H1 (cell line): Measurements from ENCODE around the gene CDC7. TPM values are rescaled to one million over a fixed set of nuclear protein-coding genes. Genes with fewer than 3 reads are reported as not detected.

Source experiments
- CTCF ChIA-PET: fragments of 300-600 bp; sonication (Branson Sonifier 250); formaldehyde crosslinking; loops from one replicate; lab custom pipeline; 2021; ENCODE audit not compliant: partially characterized antibody; lab: Charles Lee
- POLR2A ChIA-PET: fragments of 300-600 bp; sonication (Branson Sonifier 250); formaldehyde crosslinking; loops from one replicate; lab custom pipeline; 2021; ENCODE audit warnings: inconsistent platforms; ENCODE audit not compliant: partially characterized antibody; lab: Charles Lee
- DNase-seq, 2 experiments: peaks; one replicate each; pipeline versions ENCODE4 v3.0.0 to v3.0.0-alpha.2; 2010 to 2022; ENCODE audit warnings: low spot score in 2 of 2, low read depth in 1 of 2, mixed read lengths in 1 of 2
- FAIRE-seq: peaks from 2 replicates; lab custom pipeline; 2011; peaks lifted over from hg19 to GRCh38; lab: Jason Lieb, UNC
- H2AFZ ChIP-seq: 2 replicates; pipeline ENCODE4 v1.8.1; 2012; ENCODE audit warnings: low read length, inconsistent platforms
- H2AK5ac ChIP-seq: 2 replicates; pipeline ENCODE4 v1.6.1; 2013; ENCODE audit warnings: low read depth, low read length
- H2BK120ac ChIP-seq: replicated peaks from 2 replicates; pipeline ENCODE3; 2013; ENCODE audit warnings: low read depth, low read length, inconsistent platforms
- H2BK12ac ChIP-seq: 2 replicates; pipeline ENCODE4 v1.6.1; 2013; ENCODE audit warnings: low read depth, low read length
- H2BK15ac ChIP-seq: 2 replicates; pipeline ENCODE4 v1.6.1; 2013; ENCODE audit warnings: low read length
- H2BK20ac ChIP-seq: 2 replicates; pipeline ENCODE4 v1.6.1; 2013; ENCODE audit warnings: low read length
- H2BK5ac ChIP-seq: 2 replicates; pipeline ENCODE4 v1.6.1; 2013; ENCODE audit warnings: low read depth, low read length
- H3K14ac ChIP-seq: 2 replicates; pipeline ENCODE4 v1.6.1; 2013; ENCODE audit warnings: inconsistent platforms; ENCODE audit not compliant: insufficient read length
- H3K18ac ChIP-seq: 2 replicates; pipeline ENCODE4 v1.6.1; 2013; ENCODE audit warnings: low read length; ENCODE audit errors: extremely low read depth
- H3K23ac ChIP-seq: 2 replicates; pipeline ENCODE4 v1.6.1; 2013; ENCODE audit warnings: inconsistent platforms; ENCODE audit not compliant: insufficient read length
- H3K23me2 ChIP-seq: 2 replicates; pipeline ENCODE4 v1.6.1; 2013; ENCODE audit warnings: low read depth, low read length
- H3K27ac ChIP-seq: 2 replicates; pipeline ENCODE4 v1.6.1; 2011; ENCODE audit warnings: low read depth, low read length, inconsistent platforms
- H3K27me3 ChIP-seq, 4 experiments: replicated peaks in 1 of 4; 1 replicate in 1 of 4; 2 replicates in 3 of 4; pipeline versions ENCODE4 v1.6.1 to v1.8.1; 2011 to 2013; ENCODE audit warnings: low read length in 3 of 4, mild to moderate bottlenecking in 3 of 4, inconsistent platforms in 2 of 4, mixed read lengths in 2 of 4, moderate library complexity in 1 of 4; ENCODE audit not compliant: control insufficient read depth in 3 of 4, insufficient read depth in 3 of 4; ENCODE audit errors: extremely low read depth in 1 of 4
- H3K36me3 ChIP-seq, 4 experiments: 2 replicates each; pipeline versions ENCODE4 v1.6.1 to v1.8.1; 2011 to 2013; ENCODE audit warnings: mild to moderate bottlenecking in 4 of 4, low read length in 3 of 4, moderate library complexity in 2 of 4, control low read depth in 1 of 4, inconsistent platforms in 1 of 4; ENCODE audit not compliant: insufficient read depth in 4 of 4, control insufficient read depth in 2 of 4
- H3K4ac ChIP-seq: replicated peaks from 2 replicates; pipeline ENCODE3; 2013; ENCODE audit warnings: low read length, low read depth, mixed read lengths, inconsistent platforms; ENCODE audit not compliant: insufficient read length
- H3K4me1 ChIP-seq, 4 experiments: replicated peaks in 1 of 4; 1 replicate in 1 of 4; 2 replicates in 3 of 4; pipeline versions ENCODE4 v1.6.1 to v1.8.1; 2011 to 2013; ENCODE audit warnings: low read length in 3 of 4, inconsistent platforms in 2 of 4, mixed read lengths in 1 of 4; ENCODE audit not compliant: insufficient read depth in 4 of 4, control insufficient read depth in 3 of 4
- H3K4me2 ChIP-seq, 2 experiments: 2 replicates each; pipeline versions ENCODE4 v1.6.1 to v1.8.1; 2011 to 2013; ENCODE audit warnings: low read depth in 2 of 2, low read length in 2 of 2, control low read depth in 1 of 2, inconsistent platforms in 1 of 2, mild to moderate bottlenecking in 1 of 2; ENCODE audit not compliant: insufficient read depth in 1 of 2
- H3K4me3 ChIP-seq, 4 experiments: fragments of 200-600, 300-600 bp in 1 of 4; sonication (generic), shearing (Covaris generic), sonication (Bioruptor Twin) in 1 of 4; 2 replicates each; pipeline versions ENCODE4 v1.5.1 to v1.8.1; 2011 to 2016; ENCODE audit warnings: low read length in 4 of 4, low read depth in 3 of 4, control low read depth in 2 of 4, inconsistent platforms in 2 of 4, mild to moderate bottlenecking in 2 of 4, mixed read lengths in 1 of 4, moderate library complexity in 1 of 4; ENCODE audit not compliant: insufficient read depth in 2 of 4; ENCODE audit errors: extremely low read depth in 1 of 4
- H3K56ac ChIP-seq: replicated peaks from 2 replicates; pipeline ENCODE3; 2013; ENCODE audit warnings: low read depth, mild to moderate bottlenecking, mixed read lengths, low read length, inconsistent platforms; ENCODE audit not compliant: insufficient read length
- H3K79me1 ChIP-seq: 2 replicates; pipeline ENCODE4 v1.6.1; 2013; ENCODE audit warnings: low read depth, low read length, control low read depth
- H3K79me2 ChIP-seq, 2 experiments: 2 replicates each; pipeline versions ENCODE4 v1.6.1 to v1.8.1; 2012 to 2013; ENCODE audit warnings: low read length in 2 of 2, mild to moderate bottlenecking in 2 of 2, inconsistent platforms in 1 of 2; ENCODE audit not compliant: insufficient read depth in 2 of 2, control insufficient read depth in 1 of 2
- H3K9ac ChIP-seq, 4 experiments: replicated peaks in 1 of 4; 1 replicate in 1 of 4; 2 replicates in 3 of 4; pipeline versions ENCODE4 v1.6.1 to v1.8.1; 2011 to 2013; ENCODE audit warnings: low read depth in 3 of 4, low read length in 3 of 4, control low read depth in 2 of 4, mild to moderate bottlenecking in 2 of 4, moderate library complexity in 2 of 4, inconsistent platforms in 1 of 4; ENCODE audit errors: extremely low read depth in 1 of 4
- H3K9me3 ChIP-seq, 2 experiments: 2 replicates each; pipeline versions ENCODE4 v1.6.1 to v1.8.1; 2012 to 2013; ENCODE audit warnings: mild to moderate bottlenecking in 2 of 2, moderate library complexity in 2 of 2, control low read depth in 1 of 2, inconsistent platforms in 1 of 2, low read depth in 1 of 2, low read length in 1 of 2, mixed read lengths in 1 of 2; ENCODE audit not compliant: insufficient read depth in 2 of 2
- H4K20me1 ChIP-seq, 2 experiments: replicated peaks in 1 of 2; 2 replicates each; pipeline versions ENCODE3 to v1.8.1; 2011 to 2013; ENCODE audit warnings: inconsistent platforms in 2 of 2, low read length in 2 of 2, mild to moderate bottlenecking in 1 of 2; ENCODE audit not compliant: insufficient read depth in 2 of 2, control insufficient read depth in 1 of 2
- H4K5ac ChIP-seq: 2 replicates; pipeline ENCODE4 v1.6.1; 2013; ENCODE audit warnings: low read length, low read depth, mixed read lengths, inconsistent platforms; ENCODE audit not compliant: insufficient read length
- H4K8ac ChIP-seq: 2 replicates; pipeline ENCODE4 v1.8.0; 2013; ENCODE audit warnings: mild to moderate bottlenecking, moderate library complexity, low read length, inconsistent platforms; ENCODE audit not compliant: insufficient read depth; ENCODE audit errors: extremely low read depth
- H4K91ac ChIP-seq: replicated peaks from 2 replicates; pipeline ENCODE3; 2013; ENCODE audit warnings: low read length, mixed read lengths, inconsistent platforms; ENCODE audit not compliant: insufficient read length
- BCL11A ChIP-seq, 2 experiments: IDR thresholded peaks; one replicate each; pipeline ENCODE4 v1.6.1; 2011; ENCODE audit warnings: low read depth in 2 of 2, low read length in 2 of 2, mild to moderate bottlenecking in 2 of 2
- CEBPB ChIP-seq: IDR thresholded peaks from 2 replicates; pipeline ENCODE4 v1.6.1; 2012; ENCODE audit warnings: low read depth, low read length
- EP300 ChIP-seq, 2 experiments: IDR thresholded peaks; 1 replicate in 1 of 2; 2 replicates in 1 of 2; pipeline ENCODE4 v1.6.1; 2011 to 2012; ENCODE audit warnings: low read depth in 2 of 2, low read length in 2 of 2, mild to moderate bottlenecking in 2 of 2, borderline replicate concordance in 1 of 2, inconsistent platforms in 1 of 2, moderate library complexity in 1 of 2
- EZH2 ChIP-seq: fragments of 200-600 bp; sonication (generic); IDR thresholded peaks from 2 replicates; pipeline ENCODE4 v1.7.1; 2012; ENCODE audit warnings: low read depth, mild to moderate bottlenecking, moderate library complexity, low read length, inconsistent platforms; ENCODE audit not compliant: severe bottlenecking
- GABPA ChIP-seq: IDR thresholded peaks from 2 replicates; pipeline ENCODE4 v1.6.1; 2011; ENCODE audit warnings: mild to moderate bottlenecking, low read length, moderate library complexity, borderline replicate concordance; ENCODE audit not compliant: insufficient read depth
- KDM1A ChIP-seq: fragments of 200-600, 300-600 bp; sonication (generic); IDR thresholded peaks from 2 replicates; pipeline ENCODE4 v1.7.1; 2016; ENCODE audit warnings: mild to moderate bottlenecking, low read length, borderline replicate concordance
- MAFK ChIP-seq: IDR thresholded peaks from 2 replicates; pipeline ENCODE4 v1.6.1; 2012; ENCODE audit warnings: low read depth, mild to moderate bottlenecking, improper control_type of control experiment, low read length
- PHF8 ChIP-seq: fragments of 200-600 bp; sonication (generic); conservative IDR thresholded peaks from 2 replicates; pipeline ENCODE4 v1.7.1; 2012; ENCODE audit warnings: low read depth, mild to moderate bottlenecking, inconsistent platforms, low read length, moderate library complexity
- RFX5 ChIP-seq: IDR thresholded peaks from 2 replicates; pipeline ENCODE4 v1.6.1; 2011; ENCODE audit warnings: low read depth, low read length, improper control_type of control experiment, borderline replicate concordance
- RNF2 ChIP-seq: fragments of 200-900, 300-1000 bp; sonication (generic); IDR thresholded peaks from 2 replicates; pipeline ENCODE4 v1.7.1; 2016; ENCODE audit warnings: borderline replicate concordance, low read depth, mild to moderate bottlenecking, antibody characterized with exemption, low read length; ENCODE audit not compliant: poor library complexity, severe bottlenecking; ENCODE audit errors: missing control alignments
- ZNF274 ChIP-seq: IDR thresholded peaks from 2 replicates; pipeline ENCODE4 v1.7.0; 2012; ENCODE audit warnings: low read length, borderline replicate concordance; ENCODE audit errors: extremely low read depth
- WGBS, 2 experiments: shearing (Covaris generic) in 1 of 2; methylation state at CpG; one replicate each; pipeline versions ENCODE4 v1.1.6 to v1.1.7; 2013 to 2015; ENCODE audit warnings: low lambda C conversion rate in 2 of 2, mixed read lengths in 2 of 2, inconsistent platforms in 1 of 2, low coverage in 1 of 2, missing lambda C conversion rate in 1 of 2; ENCODE audit not compliant: insufficient replicate concordance in 2 of 2, insufficient coverage in 1 of 2, insufficient read length in 1 of 2; ENCODE audit errors: extremely low coverage in 1 of 2, missing lambda C conversion rate in 1 of 2; 5-methylcytosine and 5-hydroxymethylcytosine counted together
- polyA plus RNA-seq, 7 experiments: library from polyadenylated mRNA; depleted of rRNA in 3 of 7; stranded (reverse) in 5 of 7; unstranded in 2 of 7; fragments of >200 nt in 5 of 7; fragments of 200-250 nt in 2 of 7; gene quantifications; 1 replicate in 5 of 7; 2 replicates in 1 of 7; 4 replicates in 1 of 7; pipeline versions ENCODE4 v1.2.1 to v1.2.3, GENCODE V29; 2011 to 2013; ENCODE audit warnings: missing spikeins in 2 of 7, mixed read lengths in 2 of 7
- total RNA-seq: library from RNA; stranded (reverse); fragmentation: NEBNext Ultra II Directional; extraction: Animal tissue kit (Norgen Biotek cat#: 25700); gene quantifications from 2 replicates; pipeline ENCODE4 v1.2.1, GENCODE V29; 2021
- TF ChIP-seq, protein P1 (sequence below): IDR thresholded peaks from 2 replicates; pipeline ENCODE4 v1.6.1; 2012; ENCODE audit warnings: inconsistent platforms
- TF ChIP-seq, protein P2 (sequence below): IDR thresholded peaks from 2 replicates; pipeline ENCODE4 v1.6.1; 2011; ENCODE audit warnings: low read depth, mild to moderate bottlenecking, low read length; ENCODE audit not compliant: insufficient read depth

Gene CDC7
- total and polyA plus RNA-seq, 2 of the 8 experiments (the other 6 are each of a cell fraction or from before 2014, with no cell fraction given), result 12.2 to 34.4 TPM

DNA sequence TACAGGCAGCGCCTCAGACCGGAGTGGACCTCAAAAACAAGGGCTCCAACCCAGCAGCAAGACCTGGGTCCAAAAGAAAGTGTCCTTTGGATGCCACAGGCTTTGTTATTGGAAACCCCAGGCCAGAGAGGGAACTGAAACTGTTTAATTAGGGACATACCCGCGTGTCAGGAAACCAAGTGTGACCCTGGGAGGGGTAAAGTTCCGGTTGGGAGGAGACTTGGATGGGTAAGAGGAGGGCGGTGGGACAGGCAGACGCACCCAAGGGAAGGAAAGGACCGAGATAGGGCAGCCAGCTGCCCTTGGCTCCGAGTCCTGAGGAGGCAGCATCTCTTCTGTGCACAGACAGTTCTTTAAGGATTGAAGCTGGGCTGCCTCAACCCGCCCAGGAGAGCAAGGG lies 71.4 kb downstream of the CDC7 start:
- H3K23me2 ChIP-seq, result no peaks in the 10 kb centered on the region
- no peak overlapping the region for H3K18ac ChIP-seq
- no peaks in the 10 kb centered on the region for H4K20me1 ChIP-seq
- H3K9me3 ChIP-seq, result no peaks in the 10 kb centered on the region
- ChIA-PET CTCF (interaction anchor here (1.0 to 1.1 kb wide), 2 partner anchors 160 to 193 kb away, joined by 3 read pairs; no protein-coding TSS in a partner anchor), POLR2A (no interaction called here)
- no peak overlapping the region for H3K4me3 ChIP-seq
- no peak overlapping the region for H4K5ac ChIP-seq
- no peaks in the 10 kb centered on the region for H3K36me3 ChIP-seq
- no peak overlapping the region for H2BK15ac ChIP-seq
- H2BK12ac ChIP-seq, result no peak overlapping the region
- no peaks in the 10 kb centered on the region for H3K79me1 ChIP-seq
- no peak overlapping the region for H4K8ac ChIP-seq
- H2BK5ac ChIP-seq, result no peak overlapping the region
- no peak overlapping the region for H3K56ac ChIP-seq
- no peak overlapping the region for H3K9ac ChIP-seq
- DNase-seq (no peak), FAIRE-seq (no peak)
- H2AK5ac ChIP-seq, result no peak overlapping the region
- no peak overlapping the region for H3K14ac ChIP-seq
- no peak overlapping the region for H4K91ac ChIP-seq
- no peak overlapping the region for H2AFZ ChIP-seq
- no peak overlapping the region for H3K4me2 ChIP-seq
- no peak overlapping the region for H2BK120ac ChIP-seq
- 82% methylated on average over 10 of the region's 10 CpGs; no CpG with 5 or more reads in 1 of the 2 experiments for WGBS, 2 experiments
- H3K4ac ChIP-seq, result no peak overlapping the region
- H3K27me3 ChIP-seq, result no peaks in the 10 kb centered on the region
- no peaks in the 10 kb centered on the region for H3K4me1 ChIP-seq
- H2BK20ac ChIP-seq, result no peak overlapping the region
- H3K27ac ChIP-seq, result no peak overlapping the region
- no peaks in the 10 kb centered on the region for H3K79me2 ChIP-seq
- H3K23ac ChIP-seq, result no peak overlapping the region
- no peak for TF ChIP-seq EZH2
- TF ChIP-seq, protein P1, sequence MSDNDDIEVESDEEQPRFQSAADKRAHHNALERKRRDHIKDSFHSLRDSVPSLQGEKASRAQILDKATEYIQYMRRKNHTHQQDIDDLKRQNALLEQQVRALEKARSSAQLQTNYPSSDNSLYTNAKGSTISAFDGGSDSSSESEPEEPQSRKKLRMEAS, result no peak
- TF ChIP-seq KDM1A, result no peak
- no peak for TF ChIP-seq RNF2
- no peak for TF ChIP-seq EP300 (IDR thresholded peaks at IDR 0.05; ENCODE audit: borderline replicate concordance in 1 of 2, low read depth in 2 of 2, low read length in 2 of 2)
- no peak for TF ChIP-seq BCL11A (IDR thresholded peaks at IDR 0.05; ENCODE audit: low read depth in 2 of 2, low read length in 2 of 2)
- no peak for TF ChIP-seq CEBPB
- no peak for TF ChIP-seq RFX5
- TF ChIP-seq PHF8, result no peak
- TF ChIP-seq MAFK, result no peak
- TF ChIP-seq, protein P2, sequence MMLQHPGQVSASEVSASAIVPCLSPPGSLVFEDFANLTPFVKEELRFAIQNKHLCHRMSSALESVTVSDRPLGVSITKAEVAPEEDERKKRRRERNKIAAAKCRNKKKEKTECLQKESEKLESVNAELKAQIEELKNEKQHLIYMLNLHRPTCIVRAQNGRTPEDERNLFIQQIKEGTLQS, result no peak
- no peak for TF ChIP-seq ZNF274
- TF ChIP-seq GABPA, result no peak
